ENCODE results near the gene FERMT2. TPM values are rescaled to one million over a fixed set of nuclear protein-coding genes. Genes with fewer than 3 reads are reported as not detected.

FERMT2 gene
- total and polyA plus RNA-seq, 2 experiments from 2014 or later = 108 to 148 TPM

- TF ChIP-seq ETS1 (IDR thresholded peaks at IDR 0.05) = no peak
Measured at GRCh38 chr14:52937869-52938268, 13.0 kb downstream of the FERMT2 start (continued).

DNA sequence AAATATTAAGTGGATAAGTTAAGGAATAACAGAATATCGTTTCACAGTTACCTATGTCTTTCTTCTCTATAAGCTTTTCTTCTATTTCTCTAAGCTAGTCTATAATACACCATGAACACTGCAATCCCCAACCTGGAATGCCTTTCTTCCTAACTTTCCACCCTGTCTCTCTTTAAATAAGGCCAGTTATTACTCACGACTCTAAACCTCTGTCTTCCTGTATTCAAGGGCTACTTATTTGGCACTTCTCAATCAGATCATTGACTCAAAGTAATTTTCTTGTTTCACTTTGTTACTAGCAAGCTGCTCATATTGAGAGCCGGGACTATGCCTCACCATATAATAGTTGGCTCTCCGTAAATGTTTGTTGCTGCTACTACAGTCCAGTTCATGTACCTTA, 13.5 kb downstream of the FERMT2 start:
- H3K27me3 Mint-ChIP-seq (ENCODE audit: insufficient read depth, low read depth, poor library complexity) = peaks cover under 1% of the 10 kb centered on the region
- no peak overlapping the region for H2AFZ ChIP-seq
- no peak for DNase-seq (ENCODE audit: low spot score)
- H3K79me2 ChIP-seq (replicated peaks; ENCODE audit: insufficient read depth) = peaks cover 100% of the 10 kb centered on the region
- H3K4me2 ChIP-seq = no peak overlapping the region
- peaks cover 5% of the 10 kb centered on the region for H4K20me1 ChIP-seq (replicated peaks; ENCODE audit: insufficient read depth)
- H3K27ac ChIP-seq (ENCODE audit: low read depth) = no peak overlapping the region
- no peaks in the 10 kb centered on the region for H3K27me3 ChIP-seq (ENCODE audit: insufficient read depth)
- ATAC-seq = no peak
- H3K36me3 Mint-ChIP-seq (ENCODE audit: low read depth) = peaks cover 1% of the 10 kb centered on the region; the same call in 2 of the 3 replicates
- peaks cover 25% of the 10 kb centered on the region for H3K4me1 ChIP-seq (ENCODE audit: insufficient read depth)
- H3K9me2 ChIP-seq (ENCODE audit: insufficient read depth) = no peaks in the 10 kb centered on the region
- H3K4me1 Mint-ChIP-seq = peaks cover 35% of the 10 kb centered on the region
- H3K4me3 Mint-ChIP-seq = no peak overlapping the region
- no peaks in the 10 kb centered on the region for H3K36me3 ChIP-seq (ENCODE audit: insufficient read depth)
- no peak overlapping the region for H3K27ac Mint-ChIP-seq
- H3K9me3 Mint-ChIP-seq = no peaks in the 10 kb centered on the region
- H3F3A ChIP-seq (replicated peaks; ENCODE audit: low read depth) = no peaks in the 10 kb centered on the region
- no peak overlapping the region for H3K4me3 ChIP-seq
- TF ChIP-seq CREB1 (CRISPR knock-in tag; IDR thresholded peaks at IDR 0.05; ENCODE audit: low read depth) = no peak
- no peak for TF ChIP-seq REST (IDR thresholded peaks at IDR 0.05; ENCODE audit: unreplicated experiment)
- no peak for TF ChIP-seq ZNF462 (CRISPR knock-in tag; IDR thresholded peaks at IDR 0.05)
- TF ChIP-seq POLR2AphosphoS5 (IDR thresholded peaks at IDR 0.05; ENCODE audit: low read depth) = no peak
- TF ChIP-seq ZNF331 (CRISPR knock-in tag; IDR thresholded peaks at IDR 0.05; ENCODE audit: low read depth) = no peak
- TF ChIP-seq EZH2 (IDR thresholded peaks at IDR 0.05; ENCODE audit: low read depth, unreplicated experiment) = no peak
- TF ChIP-seq JUNB (IDR thresholded peaks at IDR 0.05; ENCODE audit: unreplicated experiment) = no peak
- TF ChIP-seq ETS1 (IDR thresholded peaks at IDR 0.05) = no peak
- no peak for TF ChIP-seq NANOG (IDR thresholded peaks at IDR 0.05; ENCODE audit: borderline replicate concordance)
- TF ChIP-seq ZNF114 (CRISPR knock-in tag; IDR thresholded peaks at IDR 0.05) = no peak
- TF ChIP-seq EZH2phosphoT487 (IDR thresholded peaks at IDR 0.05; ENCODE audit: unreplicated experiment) = no peak
- no peak for TF ChIP-seq CTCF (conservative IDR thresholded peaks at IDR 0.05; ENCODE audit: low read depth in 2 of 2)

All from GM23338 (cell line).